Ovary (tissue), 3 donors: ENCODE measurements around the gene RNGTT.

Experiments used
- CTCF ChIP-seq, 3 donors: fragments of 450-650 bp in 2 of 3; fragments of 200-600 bp in 1 of 3; IDR thresholded peaks; one replicate each; pipeline versions ENCODE4 v1.5.1 to v1.8.0; 2016 to 2022; ENCODE audit warnings: antibody characterized with exemption in 3 of 3, mild to moderate bottlenecking in 1 of 3
- EP300 ChIP-seq: sonication (generic); formaldehyde crosslinking; IDR thresholded peaks from one replicate; pipeline ENCODE4 v1.6.1; 2017; ENCODE audit warnings: antibody characterized with exemption
- donor health status: DM: no; HTN: no; CAD: no.

GRCh38 chr6:88852000-88852399 is 111.4 kb downstream of the RNGTT start:
- no peak for TF ChIP-seq CTCF (IDR thresholded peaks at IDR 0.05)
- TF ChIP-seq EP300: no peak
